ENCODE results near the gene YWHAB.
"Not testable (repeated sequence)": the region's sequence is repeated elsewhere in the genome, so short reads cannot be mapped to it uniquely, and the experiment has no call there.

The YWHAB gene

GRCh38 chr20:44869471-44869870 lies 16.0 kb upstream of the YWHAB start:
- no peak for DNase-seq

GRCh38 chr20:44882360-44882759 lies 3.1 kb upstream of the YWHAB start:
- not testable (repeated sequence) for DNase-seq

GRCh38 chr20:44883214-44883902 lies 2.1 kb upstream of the YWHAB start:
- DNase-seq: no peak

GRCh38 chr20:44884907-44885391 lies 556 bp upstream of the YWHAB start:
- no peak for DNase-seq

- no peak for DNase-seq
Measured at GRCh38 chr20:44886266-44886651, 754 bp downstream of the YWHAB start.

GRCh38 chr20:44886828-44887227 lies 1.3 kb downstream of the YWHAB start:
- DNase-seq: no peak

- no peak for DNase-seq
Measured at GRCh38 chr20:44887466-44887865, 2.0 kb downstream of the YWHAB start.

- peak; percentile 19 for DNase-seq
Measured at GRCh38 chr20:44888226-44889103, 3.0 kb downstream of the YWHAB start.

- no peak for DNase-seq
Measured at GRCh38 chr20:44891826-44892225, 6.3 kb downstream of the YWHAB start.

GRCh38 chr20:44894959-44895358 lies 9.5 kb downstream of the YWHAB start:
- no peak for DNase-seq

- no peak for DNase-seq
Measured at GRCh38 chr20:44896583-44896982, 11.1 kb downstream of the YWHAB start.

GRCh38 chr20:44897133-44897532 lies 11.6 kb downstream of the YWHAB start:
- no peak for DNase-seq

- no peak for DNase-seq
Measured at GRCh38 chr20:44900231-44900854, 14.8 kb downstream of the YWHAB start.

GRCh38 chr20:44901974-44902373 lies 16.5 kb downstream of the YWHAB start:
- DNase-seq: no peak

GRCh38 chr20:44904377-44904776 lies 18.9 kb downstream of the YWHAB start:
- no peak for DNase-seq

GRCh38 chr20:44908987-44909871 lies 23.7 kb downstream of the YWHAB start:
- no peak for DNase-seq

- peak; percentile 52 for DNase-seq
Measured at GRCh38 chr20:44909872-44910689, 24.6 kb downstream of the YWHAB start, which contains the start of gene PABPC1L. PABPC1L (plus strand) TSS chr20:44910060; CDS start chr20:44910144, 84 bp downstream.

- no peak for DNase-seq
Measured at GRCh38 chr20:44910690-44911262, 25.3 kb downstream of the YWHAB start.

GRCh38 chr20:44911264-44911921 lies 25.9 kb downstream of the YWHAB start:
- DNase-seq: peak; percentile 72

- DNase-seq: no peak
Measured at GRCh38 chr20:44912189-44912588, 26.7 kb downstream of the YWHAB start.

- no peak for DNase-seq
Measured at GRCh38 chr20:44914924-44915323, 29.4 kb downstream of the YWHAB start.
